HG02970 (cell line): ENCODE results near the gene CLTB.

Source experiments
- ATAC-seq: cut with Tn5 transposase; IDR thresholded peaks from one replicate; pipeline ENCODE4 v1.9.1; 2021; ENCODE audit warnings: mild to moderate bottlenecking, moderate library complexity, moderate number of reproducible peaks; ENCODE audit not compliant: unreplicated experiment, low FRiP score

Gene CLTB

DNA sequence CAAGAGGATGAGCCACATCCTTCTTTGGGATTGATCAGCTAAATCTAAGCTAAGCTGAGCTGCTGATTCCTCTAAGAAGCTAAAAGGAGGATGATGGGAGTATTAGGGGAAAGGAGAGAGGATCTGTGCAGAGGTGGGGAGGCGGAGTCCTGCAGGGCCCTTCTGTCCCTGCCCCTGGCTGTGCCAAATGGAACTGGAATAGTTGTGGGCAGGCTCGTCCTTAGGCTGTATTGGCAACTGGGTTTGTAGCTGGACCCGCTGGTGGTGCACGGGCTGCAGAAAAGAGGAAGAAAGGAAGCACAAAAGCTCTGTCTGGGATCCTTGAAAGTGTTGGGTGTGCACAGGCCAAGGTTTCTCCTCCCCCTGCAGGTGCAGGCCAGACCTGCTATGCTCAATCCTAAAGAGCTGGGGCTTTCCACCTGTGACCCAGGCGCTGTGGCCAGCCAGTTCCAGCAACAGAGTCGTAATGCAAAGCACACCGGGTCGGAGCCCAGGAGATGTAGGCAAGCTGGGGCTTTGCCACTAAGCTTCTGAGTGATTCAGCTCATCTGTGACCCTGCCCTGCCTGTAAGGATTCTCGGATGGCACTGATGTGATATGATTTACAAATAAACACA is 9.8 kb downstream of the CLTB start:
- ATAC-seq, result no peak

DNA sequence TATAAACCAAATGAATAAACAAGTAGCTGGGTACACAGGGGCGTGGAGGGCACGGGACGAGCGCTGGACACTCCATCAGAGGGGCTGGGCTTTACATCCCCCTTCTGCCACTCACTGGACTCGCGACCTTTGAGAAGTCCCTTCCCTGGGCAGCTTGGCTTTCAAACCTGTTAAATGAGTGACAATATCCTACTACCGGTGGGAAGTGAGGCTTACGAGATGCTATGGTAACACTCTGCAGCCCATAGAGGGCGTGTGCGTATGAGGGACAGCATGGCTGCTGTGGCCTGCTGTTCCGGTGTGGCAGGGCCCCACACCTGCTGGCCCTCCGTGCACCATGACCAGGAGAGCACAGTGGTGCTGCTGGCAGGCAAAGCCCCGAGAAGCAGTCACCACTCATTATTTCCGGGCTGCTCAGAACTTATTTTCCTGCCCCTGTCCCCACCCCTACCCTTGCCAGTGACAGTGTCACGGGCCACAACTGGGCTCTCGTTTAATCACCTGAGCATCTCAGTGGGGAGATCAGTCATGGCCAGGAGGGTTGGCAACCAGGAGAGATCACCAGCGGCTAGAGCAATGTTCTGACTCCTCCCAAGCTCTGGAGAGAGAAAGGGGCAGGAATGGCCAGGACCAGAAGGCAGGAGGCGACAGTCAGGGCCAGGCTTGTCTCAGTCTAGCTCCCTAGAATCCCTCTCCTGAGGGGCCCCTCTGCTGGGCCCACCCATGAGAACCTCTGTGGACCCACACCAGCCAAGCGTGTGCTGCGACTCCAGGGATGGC is 10.5 kb downstream of the CLTB start:
- no peak for ATAC-seq

- no peak for ATAC-seq
Observed at GRCh38 chr5:176401281-176402205, 14.8 kb downstream of the CLTB start.

DNA sequence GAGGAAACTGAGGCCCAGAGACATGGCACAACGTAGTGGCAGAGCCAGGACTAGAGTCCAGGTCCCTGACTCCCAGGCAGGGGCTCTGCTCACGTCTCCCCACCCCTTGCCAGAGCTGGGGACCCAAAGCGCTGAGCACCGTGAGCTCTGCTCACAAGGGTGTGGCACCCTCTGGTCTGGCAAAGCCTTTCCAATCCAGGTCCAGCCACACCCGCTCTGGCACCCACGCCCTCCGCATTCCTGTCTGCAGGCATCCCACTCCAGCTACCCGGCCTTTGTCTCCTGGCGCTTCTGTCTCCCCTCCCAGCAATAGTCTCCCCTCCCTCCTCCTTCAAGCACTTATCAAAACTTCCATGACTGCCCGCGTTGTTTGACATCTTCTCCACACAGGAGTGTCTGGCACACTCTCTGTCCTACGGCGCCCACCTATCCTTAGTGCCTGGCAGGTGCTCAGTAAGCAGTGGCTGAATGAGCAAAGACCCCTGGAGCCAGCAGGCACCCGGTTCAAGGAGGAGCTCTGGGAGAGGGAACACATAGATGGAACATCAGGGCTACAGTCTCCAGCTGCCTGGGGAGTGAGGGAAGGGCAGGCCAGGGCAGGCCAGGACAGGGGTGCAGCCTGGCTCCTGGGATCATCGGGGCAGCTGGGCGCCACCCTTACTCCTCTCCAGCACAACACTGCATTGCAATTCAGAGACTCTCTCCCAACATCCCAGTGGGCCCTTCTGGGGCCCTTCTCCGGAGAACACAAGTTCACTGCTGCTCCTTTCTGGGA is 15.8 kb downstream of the CLTB start:
- no peak for ATAC-seq

- ATAC-seq, result no peak
Observed at GRCh38 chr5:176397736-176398420, 18.5 kb downstream of the CLTB start.

DNA sequence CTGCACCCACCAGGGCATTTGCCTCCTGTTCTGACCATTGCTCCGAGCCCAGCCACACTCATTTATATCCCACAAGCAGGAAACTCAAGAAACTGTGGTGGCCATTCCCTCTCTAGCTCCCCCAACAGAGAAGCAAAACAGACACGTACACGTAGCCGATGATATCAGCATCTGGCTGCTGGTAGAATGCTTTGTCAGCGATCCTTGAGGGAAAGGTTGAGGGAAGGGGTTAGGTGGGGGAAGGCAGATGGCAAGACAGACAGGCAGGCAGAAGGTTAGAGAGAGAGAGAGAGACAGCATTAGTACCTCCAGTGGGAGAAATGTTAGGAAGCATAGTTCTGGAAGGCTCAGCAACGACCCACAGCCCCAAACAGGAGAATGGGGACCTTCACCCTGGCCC is 20.0 kb downstream of the CLTB start:
- no peak for ATAC-seq

GRCh38 chr5:176394881-176395675 is 21.3 kb downstream of the CLTB start:
- ATAC-seq, result no peak

DNA sequence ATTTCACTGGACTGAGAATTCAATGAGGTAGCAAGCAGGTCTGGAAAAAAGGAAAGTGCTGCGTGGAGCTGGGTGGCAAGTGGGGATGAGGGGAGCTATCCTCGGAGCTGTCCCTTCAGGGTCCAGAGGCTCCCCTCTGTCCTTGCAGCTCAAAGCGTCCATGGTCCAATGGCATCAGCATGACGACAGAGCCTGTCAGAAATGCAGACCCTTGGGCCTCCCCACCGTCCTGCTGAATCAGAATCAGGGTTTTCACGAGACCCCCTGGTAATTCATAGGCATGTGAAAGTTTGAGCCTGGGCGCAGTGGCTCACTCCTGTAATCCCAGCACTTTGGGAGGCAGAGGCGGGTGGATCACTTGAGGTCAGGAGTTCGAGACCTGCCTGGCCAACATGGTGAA is 22.2 kb downstream of the CLTB start:
- ATAC-seq, result no peak

GRCh38 chr5:176392526-176392925 is 23.8 kb downstream of the CLTB start:
- ATAC-seq, result no peak

DNA sequence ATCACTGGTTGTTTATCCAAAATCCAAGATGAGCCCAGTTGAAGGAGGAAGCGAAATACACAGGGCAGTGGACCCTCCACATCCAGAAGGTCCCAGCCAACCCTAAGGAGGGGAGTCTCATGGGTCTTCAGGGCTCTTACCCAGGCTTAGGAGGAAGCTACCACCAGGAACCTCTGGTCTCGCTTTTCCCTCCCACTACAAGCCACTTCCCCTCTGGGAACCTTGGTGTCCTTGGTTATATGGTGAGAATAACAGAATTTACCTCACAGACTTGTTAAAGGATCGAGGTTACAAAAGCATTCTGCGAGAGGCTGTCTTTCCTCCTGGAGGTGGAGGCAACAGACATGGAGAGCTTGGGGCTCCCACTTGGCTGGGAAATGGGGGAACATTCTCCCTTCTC is 24.3 kb downstream of the CLTB start:
- ATAC-seq, result no peak

DNA sequence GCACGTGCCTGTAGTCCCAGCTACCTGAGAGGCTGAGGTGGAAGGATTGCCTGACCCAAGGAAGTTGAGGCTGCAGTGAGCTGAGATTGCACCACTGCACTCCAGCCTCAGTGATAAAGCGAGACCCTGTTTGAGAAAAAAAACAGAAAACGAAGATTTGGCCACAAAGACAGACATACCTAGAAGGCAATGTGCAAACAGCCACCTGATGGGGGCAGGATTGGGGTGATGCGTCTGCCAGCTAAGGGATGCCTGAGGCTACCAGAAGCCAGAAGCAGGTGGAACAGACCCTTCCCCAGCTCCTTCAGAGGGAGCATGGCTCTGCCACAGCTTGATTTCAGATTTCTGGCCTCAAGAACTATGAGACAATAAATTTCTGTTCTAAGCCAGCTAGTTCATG is 24.9 kb downstream of the CLTB start:
- no peak for ATAC-seq

GRCh38 chr5:176389135-176390123 is 26.9 kb downstream of the CLTB start:
- peak; percentile 32 for ATAC-seq

DNA sequence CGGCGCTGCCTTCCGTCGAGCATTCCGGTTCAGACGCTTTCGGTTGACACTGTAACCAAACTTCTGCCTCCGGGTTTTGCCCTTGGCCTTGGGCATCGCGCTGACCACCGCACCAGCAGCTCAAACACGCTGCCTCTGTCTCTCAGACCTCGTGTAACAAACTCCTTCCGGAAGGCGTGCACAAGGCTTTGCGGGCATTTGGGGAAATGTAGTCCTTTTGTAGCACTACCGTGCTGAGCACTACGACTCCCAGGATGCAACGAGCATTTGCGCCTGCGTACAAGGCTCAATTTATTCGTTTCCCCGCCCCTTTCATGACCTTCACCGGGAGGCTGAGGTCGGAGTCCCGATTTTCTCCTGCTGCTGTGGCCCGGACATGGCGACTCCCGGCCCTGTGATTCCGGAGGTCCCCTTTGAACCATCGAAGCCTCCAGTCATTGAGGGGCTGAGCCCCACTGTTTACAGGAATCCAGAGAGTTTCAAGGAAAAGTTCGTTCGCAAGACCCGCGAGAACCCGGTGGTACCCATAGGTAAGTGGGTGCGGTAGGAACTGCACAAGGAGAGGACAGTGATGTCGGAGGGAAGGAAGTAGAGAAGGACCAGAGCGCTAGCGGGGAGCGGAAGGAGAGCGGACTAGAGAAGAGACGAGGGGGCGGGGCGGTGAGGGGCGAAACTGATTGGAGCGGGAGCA is 27.8 kb downstream of the CLTB start, which contains the start of the genes HIGD2A and NOP16:
Gene HIGD2A (plus strand): TSS at position 308 of the 691 bp plus-strand sequence. CDS start 69 bp downstream, at position 377.
Gene NOP16 (minus strand): TSS at position 155 of the 691 bp plus-strand sequence. CDS start 59 bp downstream, at position 96.
- ATAC-seq, result peak; percentile 78

DNA sequence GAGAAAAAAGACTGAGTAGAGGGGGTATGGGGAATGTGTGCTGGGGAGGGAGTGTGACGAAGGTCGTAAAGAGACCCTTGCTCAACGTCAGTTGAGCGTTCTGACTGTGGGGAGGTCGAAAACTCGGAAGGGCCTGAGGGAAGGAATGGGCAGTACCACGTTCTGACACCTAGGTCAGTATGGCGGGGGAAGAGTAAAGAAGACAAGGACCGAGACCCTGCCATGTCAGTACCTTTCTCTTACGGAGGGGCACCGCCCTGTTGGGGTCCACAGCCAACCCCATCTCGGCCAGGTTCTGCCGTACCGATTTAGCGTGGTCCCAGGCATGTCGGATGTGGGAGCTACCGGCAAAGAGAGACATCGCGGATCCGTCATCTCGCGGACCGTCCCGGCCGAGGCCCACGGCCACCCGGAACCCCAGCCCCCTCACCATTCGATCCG is 28.3 kb downstream of the CLTB start:
- ATAC-seq, result no peak

- no peak for ATAC-seq
Observed at GRCh38 chr5:176387384-176387925, 28.9 kb downstream of the CLTB start.

DNA sequence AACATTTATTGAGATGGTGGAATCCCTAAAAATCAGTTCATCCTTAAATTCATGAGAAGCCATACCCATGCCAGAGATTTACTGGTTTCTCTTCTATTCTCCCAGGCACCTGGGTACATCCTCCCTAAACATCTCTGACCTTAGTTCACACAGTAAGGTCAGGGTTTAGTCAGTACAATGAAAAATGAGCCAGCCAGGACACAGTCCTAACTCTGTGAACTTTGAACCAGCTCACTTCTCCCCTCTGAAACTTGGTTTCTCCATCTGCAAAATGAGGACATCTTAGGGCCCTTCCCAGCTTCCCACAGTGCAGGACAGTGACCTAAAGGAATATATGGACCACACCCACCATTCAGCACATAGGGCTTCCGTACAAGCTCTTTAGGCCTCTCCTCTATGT is 29.8 kb downstream of the CLTB start:
- no peak for ATAC-seq

- ATAC-seq, result no peak
Observed at GRCh38 chr5:176384991-176385390, 31.3 kb downstream of the CLTB start.
